HS-5 (cell line): ENCODE data around the gene AHI1.

ENCODE experiments used
- DNase-seq: peaks from one replicate; pipeline ENCODE4 v3.0.0-alpha.2; 2012; ENCODE audit warnings: low read depth

The AHI1 gene

GRCh38 chr6:135451617-135452190 is 45.8 kb downstream of the AHI1 start:
- DNase-seq, result peak; percentile 37

GRCh38 chr6:135449246-135449645 is 48.3 kb downstream of the AHI1 start:
- DNase-seq, result no peak

- no peak for DNase-seq
Observed at GRCh38 chr6:135440087-135440792, 57.3 kb downstream of the AHI1 start.

- no peak for DNase-seq
Observed at GRCh38 chr6:135439549-135439948, 58.0 kb downstream of the AHI1 start.

GRCh38 chr6:135438907-135439535 is 58.5 kb downstream of the AHI1 start:
- DNase-seq, result no peak

GRCh38 chr6:135434991-135435390 is 62.5 kb downstream of the AHI1 start:
- no peak for DNase-seq

- no peak for DNase-seq
Observed at GRCh38 chr6:135434095-135434494, 63.4 kb downstream of the AHI1 start.

- no peak for DNase-seq
Observed at GRCh38 chr6:135428078-135428477, 69.5 kb downstream of the AHI1 start.

GRCh38 chr6:135426833-135427232 is 70.7 kb downstream of the AHI1 start:
- no peak for DNase-seq

- DNase-seq, result no peak
Observed at GRCh38 chr6:135424385-135424784, 73.2 kb downstream of the AHI1 start.

- DNase-seq, result peak; percentile 24
Observed at GRCh38 chr6:135423649-135424128, 73.9 kb downstream of the AHI1 start.

GRCh38 chr6:135419162-135419561 is 78.4 kb downstream of the AHI1 start:
- peak; percentile 79 for DNase-seq

GRCh38 chr6:135418040-135418760 is 79.3 kb downstream of the AHI1 start:
- no peak for DNase-seq

- DNase-seq, result no peak
Observed at GRCh38 chr6:135412761-135413160, 84.8 kb downstream of the AHI1 start.

- no peak for DNase-seq
Observed at GRCh38 chr6:135411849-135412248, 85.7 kb downstream of the AHI1 start.

- no peak for DNase-seq
Observed at GRCh38 chr6:135411339-135411738, 86.2 kb downstream of the AHI1 start.

GRCh38 chr6:135410856-135411255 is 86.7 kb downstream of the AHI1 start:
- no peak for DNase-seq

- DNase-seq, result no peak
Observed at GRCh38 chr6:135403584-135403983, 94.0 kb downstream of the AHI1 start.

- no peak for DNase-seq
Observed at GRCh38 chr6:135402311-135402710, 95.2 kb downstream of the AHI1 start.

GRCh38 chr6:135397172-135397952 is 100.2 kb downstream of the AHI1 start:
- DNase-seq, result no peak

- DNase-seq, result no peak
Observed at GRCh38 chr6:135395136-135395535, 102.4 kb downstream of the AHI1 start.

GRCh38 chr6:135393289-135393688 is 104.3 kb downstream of the AHI1 start:
- DNase-seq, result no peak
